BJ (cell line): ENCODE data around the gene IFI6. TPM values are rescaled to one million over a fixed set of nuclear protein-coding genes. Genes with fewer than 3 reads are reported as not detected.
"Not testable (repeated sequence)": the region's sequence is repeated elsewhere in the genome, so short reads cannot be mapped to it uniquely, and the experiment has no call there.

ENCODE experiments used
- CTCF ChIA-PET: fragments of 350-600 bp; formaldehyde crosslinking; extraction: SDS; loops from one replicate; lab custom pipeline; 2021; ENCODE audit warnings: antibody characterized with exemption, inconsistent platforms; lab: Yijun Ruan, JAX
- POLR2A ChIA-PET: fragments of 300-600 bp; sonication (Branson Sonifier 250); formaldehyde crosslinking; extraction: SDS; loops from one replicate; lab custom pipeline; 2021; ENCODE audit warnings: antibody characterized with exemption; lab: Charles Lee
- DNase-seq: peaks from one replicate; pipeline ENCODE4 v3.0.0-alpha.2; 2011; ENCODE audit warnings: low read depth
- H3K27me3 ChIP-seq: 2 replicates; pipeline ENCODE4 v1.6.0; 2011; ENCODE audit warnings: low read length; ENCODE audit not compliant: control insufficient read depth, insufficient read depth
- H3K36me3 ChIP-seq: 2 replicates; pipeline ENCODE4 v1.5.1; 2011; ENCODE audit warnings: low read length; ENCODE audit not compliant: control insufficient read depth, insufficient read depth
- H3K4me3 ChIP-seq: 2 replicates; pipeline ENCODE4 v1.5.1; 2011; ENCODE audit warnings: low read depth, mild to moderate bottlenecking, control low read depth, low read length
- CTCF ChIP-seq: IDR thresholded peaks from 2 replicates; pipeline ENCODE4 v1.5.1; 2011; ENCODE audit warnings: low read depth, mild to moderate bottlenecking, control low read depth, inconsistent platforms, low read length, moderate library complexity; ENCODE audit not compliant: insufficient read depth
- polyA plus RNA-seq: library from polyadenylated mRNA; depleted of rRNA; stranded (reverse); fragments of >200 nt; gene quantifications from 2 replicates; pipeline ENCODE4 v1.2.3, GENCODE V29; 2011

The IFI6 gene
- polyA plus RNA-seq, 1 experiment, result 68.0 TPM

- no peaks in the 10 kb centered on the region for H3K27me3 ChIP-seq
- DNase-seq, result no peak
- ChIA-PET POLR2A (no interaction called here), CTCF (interaction anchor here (0.7 to 1.1 kb wide), 2 partner anchors 10 to 35 kb away, joined by 3 read pairs; no protein-coding TSS in a partner anchor)
- no peaks in the 10 kb centered on the region for H3K36me3 ChIP-seq
- no peak overlapping the region for H3K4me3 ChIP-seq
- no peak for TF ChIP-seq CTCF
Observed at GRCh38 chr1:27623327-27624212, 48.4 kb downstream of the IFI6 start.

- DNase-seq, result no peak
- no peaks in the 10 kb centered on the region for H3K36me3 ChIP-seq
- H3K4me3 ChIP-seq, result no peak overlapping the region
- TF ChIP-seq CTCF, result no peak
- ChIA-PET CTCF (interaction anchor here (0.7 kb wide), 1 partner anchor 36 kb away, joined by 3 read pairs; no protein-coding TSS in a partner anchor), POLR2A (no interaction called here)
- no peaks in the 10 kb centered on the region for H3K27me3 ChIP-seq
Observed at GRCh38 chr1:27622828-27623227, 49.2 kb downstream of the IFI6 start.

- DNase-seq, result no peak
- H3K27me3 ChIP-seq, result no peaks in the 10 kb centered on the region
- TF ChIP-seq CTCF, result no peak
- no peaks in the 10 kb centered on the region for H3K36me3 ChIP-seq
- ChIA-PET CTCF (interaction anchor here (0.7 to 4.5 kb wide), 3 partner anchors 11 to 15 kb away, joined by 4 to 39 read pairs (median 6); no protein-coding TSS in a partner anchor), POLR2A (no interaction called here)
- H3K4me3 ChIP-seq, result no peak overlapping the region
Observed at GRCh38 chr1:27621051-27621920, 50.7 kb downstream of the IFI6 start.

- POLR2A ChIA-PET, DNase-seq, H3K4me3 ChIP-seq, H3K27me3 ChIP-seq, H3K36me3 ChIP-seq: not testable (repeated sequence)
- CTCF ChIA-PET, result interaction anchor here (0.6 to 4.5 kb wide), 4 partner anchors 10 to 288 kb away, joined by 3 to 39 read pairs (median 6); no protein-coding TSS in a partner anchor
Observed at GRCh38 chr1:27619782-27620438, 52.1 kb downstream of the IFI6 start.

GRCh38 chr1:27618341-27619082 is 53.5 kb downstream of the IFI6 start:
- H3K36me3 ChIP-seq, result no peaks in the 10 kb centered on the region
- no peak for DNase-seq
- ChIA-PET CTCF (interaction anchor here (1.5 to 4.5 kb wide), 3 partner anchors 8 to 287 kb away, joined by 6 to 39 read pairs (median 13); no protein-coding TSS in a partner anchor), POLR2A (no interaction called here)
- H3K4me3 ChIP-seq, result no peak overlapping the region
- H3K27me3 ChIP-seq, result peaks cover 2% of the 10 kb centered on the region; the same call in 1 of the 2 replicates
- no peak for TF ChIP-seq CTCF
